Erythroblast (primary cell): Measurements from ENCODE around the gene PROSER1.
"Not testable (repeated sequence)": the region's sequence is repeated elsewhere in the genome, so short reads cannot be mapped to it uniquely, and the experiment has no call there.

Source experiments
- GATA1 ChIP-seq: IDR thresholded peaks from 2 replicates; pipeline ENCODE4 v1.6.1; 2011; ENCODE audit warnings: low read depth, mild to moderate bottlenecking, control low read depth, low read length, moderate library complexity
- POLR2A ChIP-seq: IDR thresholded peaks from 2 replicates; pipeline ENCODE4 v1.6.1; 2011; ENCODE audit warnings: mild to moderate bottlenecking, low read length

GRCh38 chr13:39086251-39086945 lies 48.5 kb upstream of the PROSER1 start:
- not testable (repeated sequence) for TF ChIP-seq POLR2A, GATA1
